ENCODE data around the gene CNMD.
A peak's percentile ranks its signal among the peaks of the same experiment; 100 is the strongest.
"Not testable (repeated sequence)": the region's sequence is repeated elsewhere in the genome, so short reads cannot be mapped to it uniquely, and the experiment has no call there.

Gene CNMD

GRCh38 chr13:52713894-52714293 lies 25.7 kb downstream of the CNMD start:
- peak; percentile 29 for DNase-seq (ENCODE audit: low read depth)
- H3K4me3 ChIP-seq (replicated peaks; ENCODE audit: low read depth, low read length), result no peak overlapping the region
- no peak for TF ChIP-seq CTCF (IDR thresholded peaks at IDR 0.05; ENCODE audit: low read length, missing control alignments)

DNA sequence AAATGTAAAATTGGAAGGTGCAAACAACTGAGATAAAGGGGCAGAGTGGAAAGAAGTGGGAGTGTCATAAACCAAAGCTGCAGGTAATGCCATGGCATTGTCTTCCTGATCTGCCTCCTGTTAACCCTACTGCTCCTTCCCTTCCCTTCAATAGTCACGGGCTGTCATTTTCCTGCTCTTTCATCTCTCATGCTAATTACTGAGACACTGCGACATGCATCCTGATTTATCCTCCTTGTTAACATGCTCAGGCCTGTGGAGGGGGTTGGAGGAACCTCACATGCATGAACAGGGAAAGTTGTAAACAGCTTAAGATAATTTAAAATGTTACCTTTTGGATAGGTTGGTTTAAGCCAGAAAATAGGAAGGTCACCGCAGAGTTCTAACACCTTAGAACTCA lies 27.2 kb downstream of the CNMD start:
- DNase-seq (ENCODE audit: low read depth), result no peak
- no peak overlapping the region for H3K4me3 ChIP-seq (replicated peaks; ENCODE audit: low read depth, low read length)
- TF ChIP-seq CTCF (IDR thresholded peaks at IDR 0.05; ENCODE audit: low read length, missing control alignments), result no peak

GRCh38 chr13:52711286-52711685 lies 28.3 kb downstream of the CNMD start:
- TF ChIP-seq CTCF (IDR thresholded peaks at IDR 0.05; ENCODE audit: low read length, missing control alignments), result no peak
- H3K4me3 ChIP-seq (replicated peaks; ENCODE audit: low read depth, low read length), result no peak overlapping the region
- no peak for DNase-seq (ENCODE audit: low read depth)

GRCh38 chr13:52708266-52708665 lies 31.4 kb downstream of the CNMD start:
- not testable (repeated sequence) for DNase-seq (ENCODE audit: low read depth); H3K4me3 ChIP-seq (replicated peaks; ENCODE audit: low read depth, low read length)

DNA sequence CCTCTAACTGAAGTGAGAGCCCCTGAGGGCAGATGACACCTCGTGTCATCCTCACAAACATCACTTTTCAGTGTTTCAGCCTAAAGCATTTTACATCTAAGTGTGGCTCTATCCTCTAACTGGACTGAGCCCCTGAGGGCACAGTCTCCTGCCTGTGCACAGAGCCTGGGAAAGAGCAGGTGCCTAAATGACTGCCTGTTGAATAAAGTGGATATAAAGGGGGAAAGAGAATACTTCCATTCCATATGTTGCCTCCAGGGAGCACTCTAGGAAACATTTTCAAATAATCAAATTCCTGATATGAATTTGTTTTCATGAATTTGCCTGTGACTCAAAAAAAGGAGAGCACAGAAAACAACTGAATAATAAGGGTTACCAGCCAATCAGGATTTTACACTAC lies 32.2 kb downstream of the CNMD start:
- DNase-seq (ENCODE audit: low read depth), result no peak
- TF ChIP-seq CTCF (IDR thresholded peaks at IDR 0.05; ENCODE audit: low read length, missing control alignments), result no peak
- H3K4me3 ChIP-seq (replicated peaks; ENCODE audit: low read depth, low read length), result no peak overlapping the region

GRCh38 chr13:52706081-52706480 lies 33.5 kb downstream of the CNMD start:
- no peak for DNase-seq (ENCODE audit: low read depth)
- no peak overlapping the region for H3K4me3 ChIP-seq (replicated peaks; ENCODE audit: low read depth, low read length)

GRCh38 chr13:52703482-52703881 lies 36.1 kb downstream of the CNMD start:
- DNase-seq (ENCODE audit: low read depth), result no peak
- no peak for TF ChIP-seq CTCF (IDR thresholded peaks at IDR 0.05; ENCODE audit: low read length, missing control alignments)
- H3K4me3 ChIP-seq (replicated peaks; ENCODE audit: low read depth, low read length), result no peak overlapping the region

More at GRCh38 chr13:52706081-52706480, 33.5 kb downstream of the CNMD start:
- no peak for TF ChIP-seq CTCF (IDR thresholded peaks at IDR 0.05; ENCODE audit: low read length, missing control alignments)
